ENCODE results near the gene CCDC87.
"Not testable (repeated sequence)": the region's sequence is repeated elsewhere in the genome, so short reads cannot be mapped to it uniquely, and the experiment has no call there.

Gene CCDC87, protein sequence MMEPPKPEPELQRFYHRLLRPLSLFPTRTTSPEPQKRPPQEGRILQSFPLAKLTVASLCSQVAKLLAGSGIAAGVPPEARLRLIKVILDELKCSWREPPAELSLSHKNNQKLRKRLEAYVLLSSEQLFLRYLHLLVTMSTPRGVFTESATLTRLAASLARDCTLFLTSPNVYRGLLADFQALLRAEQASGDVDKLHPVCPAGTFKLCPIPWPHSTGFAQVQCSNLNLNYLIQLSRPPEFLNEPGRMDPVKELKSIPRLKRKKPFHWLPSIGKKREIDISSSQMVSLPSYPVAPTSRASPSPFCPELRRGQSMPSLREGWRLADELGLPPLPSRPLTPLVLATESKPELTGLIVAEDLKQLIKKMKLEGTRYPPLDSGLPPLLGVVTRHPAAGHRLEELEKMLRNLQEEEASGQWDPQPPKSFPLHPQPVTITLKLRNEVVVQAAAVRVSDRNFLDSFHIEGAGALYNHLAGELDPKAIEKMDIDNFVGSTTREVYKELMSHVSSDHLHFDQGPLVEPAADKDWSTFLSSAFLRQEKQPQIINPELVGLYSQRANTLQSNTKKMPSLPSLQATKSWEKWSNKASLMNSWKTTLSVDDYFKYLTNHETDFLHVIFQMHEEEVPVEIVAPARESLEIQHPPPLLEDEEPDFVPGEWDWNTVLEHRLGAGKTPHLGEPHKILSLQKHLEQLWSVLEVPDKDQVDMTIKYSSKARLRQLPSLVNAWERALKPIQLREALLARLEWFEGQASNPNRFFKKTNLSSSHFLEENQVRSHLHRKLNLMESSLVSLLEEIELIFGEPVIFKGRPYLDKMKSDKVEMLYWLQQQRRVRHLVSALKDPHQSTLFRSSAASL

DNA sequence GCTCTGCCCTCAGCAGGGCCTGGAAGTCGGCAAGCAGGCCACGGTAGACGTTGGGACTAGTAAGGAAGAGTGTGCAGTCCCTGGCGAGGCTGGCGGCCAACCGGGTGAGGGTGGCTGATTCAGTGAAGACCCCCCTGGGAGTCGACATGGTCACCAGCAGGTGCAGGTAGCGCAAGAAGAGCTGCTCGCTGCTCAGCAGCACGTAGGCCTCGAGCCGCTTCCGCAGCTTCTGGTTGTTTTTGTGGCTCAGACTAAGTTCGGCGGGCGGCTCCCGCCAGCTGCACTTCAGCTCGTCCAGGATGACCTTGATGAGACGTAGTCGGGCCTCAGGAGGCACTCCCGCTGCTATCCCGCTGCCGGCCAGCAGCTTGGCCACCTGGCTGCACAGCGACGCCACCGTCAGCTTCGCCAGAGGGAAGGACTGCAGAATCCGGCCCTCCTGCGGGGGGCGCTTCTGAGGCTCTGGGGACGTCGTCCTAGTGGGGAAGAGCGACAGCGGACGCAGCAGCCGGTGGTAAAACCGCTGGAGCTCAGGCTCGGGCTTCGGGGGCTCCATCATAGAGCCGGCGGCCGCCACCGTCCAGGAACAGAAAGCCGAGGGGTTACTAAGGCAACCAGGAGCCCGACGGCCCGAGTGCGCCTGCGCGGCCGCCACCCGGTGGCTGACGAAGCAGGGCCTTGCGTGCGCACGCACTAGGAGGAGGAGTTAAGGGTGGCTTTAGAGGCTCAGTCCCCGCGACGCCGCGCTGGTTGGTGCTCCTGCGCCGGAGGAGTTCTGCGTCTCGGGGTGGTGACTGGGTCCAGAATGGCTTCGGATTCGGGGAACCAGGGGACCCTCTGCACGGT, at the start of gene CCDC87, which contains the start of gene CCS:
Gene CCDC87, minus strand, starts transcription at position 607 of the 846 bp plus-strand sequence. Its CDS starts 48 bp downstream, at position 559.
Gene CCS, plus strand, starts transcription at position 729 of the 846 bp plus-strand sequence. Its CDS starts 77 bp downstream, at position 806.
- no peaks in the 10 kb centered on the region for H3F3A ChIP-seq (ENCODE audit: insufficient read depth)
- no peak for TF ChIP-seq EZH2phosphoT487 (conservative IDR thresholded peaks at IDR 0.05; ENCODE audit: low read length)
- TF ChIP-seq, protein P1, sequence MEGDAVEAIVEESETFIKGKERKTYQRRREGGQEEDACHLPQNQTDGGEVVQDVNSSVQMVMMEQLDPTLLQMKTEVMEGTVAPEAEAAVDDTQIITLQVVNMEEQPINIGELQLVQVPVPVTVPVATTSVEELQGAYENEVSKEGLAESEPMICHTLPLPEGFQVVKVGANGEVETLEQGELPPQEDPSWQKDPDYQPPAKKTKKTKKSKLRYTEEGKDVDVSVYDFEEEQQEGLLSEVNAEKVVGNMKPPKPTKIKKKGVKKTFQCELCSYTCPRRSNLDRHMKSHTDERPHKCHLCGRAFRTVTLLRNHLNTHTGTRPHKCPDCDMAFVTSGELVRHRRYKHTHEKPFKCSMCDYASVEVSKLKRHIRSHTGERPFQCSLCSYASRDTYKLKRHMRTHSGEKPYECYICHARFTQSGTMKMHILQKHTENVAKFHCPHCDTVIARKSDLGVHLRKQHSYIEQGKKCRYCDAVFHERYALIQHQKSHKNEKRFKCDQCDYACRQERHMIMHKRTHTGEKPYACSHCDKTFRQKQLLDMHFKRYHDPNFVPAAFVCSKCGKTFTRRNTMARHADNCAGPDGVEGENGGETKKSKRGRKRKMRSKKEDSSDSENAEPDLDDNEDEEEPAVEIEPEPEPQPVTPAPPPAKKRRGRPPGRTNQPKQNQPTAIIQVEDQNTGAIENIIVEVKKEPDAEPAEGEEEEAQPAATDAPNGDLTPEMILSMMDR (IDR thresholded peaks at IDR 0.05; ENCODE audit: insufficient read depth, low read length, poor library complexity, severe bottlenecking): peak; percentile 34
- H2AFZ ChIP-seq (ENCODE audit: low read depth, low read length, severe bottlenecking): peak within 1 kb of the TSS; percentile 79
- H3K4me3 ChIP-seq (ENCODE audit: insufficient read depth, low read length, poor library complexity, severe bottlenecking): peak within 1 kb of the TSS; percentile 71
- H3K27ac ChIP-seq (ENCODE audit: low read depth, low read length): no peak within 1 kb of the TSS
- H3K9me3 ChIP-seq (ENCODE audit: insufficient read depth, low read length): no peaks in the 10 kb centered on the region
- H3K9me2 ChIP-seq (replicated peaks; ENCODE audit: insufficient read depth, low read length): no peaks in the 10 kb centered on the region
- H3K9ac ChIP-seq (ENCODE audit: low read length): peak within 1 kb of the TSS; percentile 78
- no peaks in the 10 kb centered on the region for H3K79me2 ChIP-seq (ENCODE audit: insufficient read depth, low read length)
- H4K20me1 ChIP-seq (ENCODE audit: low read depth, low read length): no peaks in the 10 kb centered on the region
- no peaks in the 10 kb centered on the region for H3K36me3 ChIP-seq (ENCODE audit: low read length)
- H3K27me3 ChIP-seq (ENCODE audit: low read length): no peaks in the 10 kb centered on the region
- H3K4me2 ChIP-seq (ENCODE audit: low read depth, low read length, poor library complexity, severe bottlenecking): peak within 1 kb of the TSS; percentile 82

DNA sequence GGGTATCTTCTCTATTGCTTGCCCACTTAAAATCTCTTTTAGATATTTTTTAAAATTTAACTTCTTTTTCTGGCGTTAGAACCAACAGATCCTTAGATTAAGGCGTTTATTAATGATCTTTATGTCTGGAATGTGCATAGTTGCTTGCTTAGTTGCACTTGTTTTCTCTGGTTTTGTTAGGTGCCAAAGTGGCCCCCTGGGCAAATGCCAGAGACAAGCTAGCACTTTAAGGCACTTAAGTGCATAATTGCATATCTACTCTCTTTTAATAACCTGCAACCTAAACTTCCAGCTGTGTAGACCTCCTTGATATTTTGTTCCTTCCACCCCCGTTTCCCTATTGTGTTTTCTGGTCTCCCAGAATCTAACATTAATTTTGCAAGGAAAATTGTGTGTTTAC, 49.0 kb upstream of the CCDC87 start:
- Histone ChIP-seq H3K9me2 (replicated peaks; ENCODE audit: insufficient read depth, low read length) (no peaks in the 10 kb centered on the region), H3K4me3 (ENCODE audit: insufficient read depth, low read length, poor library complexity, severe bottlenecking) (peak overlapping the region; percentile 95), H3K36me3 (ENCODE audit: low read length) (peaks cover 67% of the 10 kb centered on the region), H3K9ac (ENCODE audit: low read length) (peak overlapping the region; percentile 92; the same call in 1 of the 2 replicates), H2AFZ (ENCODE audit: low read depth, low read length, severe bottlenecking) (no peak overlapping the region), H3K27me3 (ENCODE audit: low read length) (no peaks in the 10 kb centered on the region), H3F3A (ENCODE audit: insufficient read depth) (peaks cover 21% of the 10 kb centered on the region), H3K9me3 (ENCODE audit: insufficient read depth, low read length) (no peaks in the 10 kb centered on the region), H3K79me2 (ENCODE audit: insufficient read depth, low read length) (peaks cover 89% of the 10 kb centered on the region), H3K4me2 (ENCODE audit: low read depth, low read length, poor library complexity, severe bottlenecking) (peak overlapping the region; percentile 95), H4K20me1 (ENCODE audit: low read depth, low read length) (peaks cover 66% of the 10 kb centered on the region), H3K27ac (ENCODE audit: low read depth, low read length) (no peak overlapping the region)
- no peak for TF ChIP-seq EZH2phosphoT487 (conservative IDR thresholded peaks at IDR 0.05; ENCODE audit: low read length)
- TF ChIP-seq, protein P1 (IDR thresholded peaks at IDR 0.05; ENCODE audit: insufficient read depth, low read length, poor library complexity, severe bottlenecking): no peak

DNA sequence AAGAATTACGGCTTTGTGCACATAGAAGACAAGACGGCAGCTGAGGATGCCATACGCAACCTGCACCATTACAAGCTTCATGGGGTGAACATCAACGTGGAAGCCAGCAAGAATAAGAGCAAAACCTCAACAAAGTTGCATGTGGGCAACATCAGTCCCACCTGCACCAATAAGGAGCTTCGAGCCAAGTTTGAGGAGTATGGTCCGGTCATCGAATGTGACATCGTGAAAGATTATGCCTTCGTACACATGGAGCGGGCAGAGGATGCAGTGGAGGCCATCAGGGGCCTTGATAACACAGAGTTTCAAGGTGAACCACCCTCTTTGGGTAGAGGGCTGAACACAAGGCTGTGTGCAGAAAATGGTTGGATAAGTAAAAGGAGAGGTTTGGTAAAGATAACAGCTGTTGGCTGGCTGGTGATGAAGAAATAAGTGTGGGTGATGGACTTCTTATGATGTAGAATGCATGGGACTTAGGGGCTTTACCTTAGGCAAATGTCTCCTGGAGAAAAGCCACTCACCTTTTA, 47.0 kb upstream of the CCDC87 start:
- H3K27me3 ChIP-seq (ENCODE audit: low read length); H2AFZ ChIP-seq (ENCODE audit: low read depth, low read length, severe bottlenecking); H3K9me3 ChIP-seq (ENCODE audit: insufficient read depth, low read length); H3K27ac ChIP-seq (ENCODE audit: low read depth, low read length); H3K9me2 ChIP-seq (replicated peaks; ENCODE audit: insufficient read depth, low read length): not testable (repeated sequence)
- Histone ChIP-seq H3K4me2 (ENCODE audit: low read depth, low read length, poor library complexity, severe bottlenecking) (peak overlapping the region; percentile 95), H3K36me3 (ENCODE audit: low read length) (peaks cover 48% of the 10 kb centered on the region), H3K4me3 (ENCODE audit: insufficient read depth, low read length, poor library complexity, severe bottlenecking) (peak overlapping the region; percentile 95), H3F3A (ENCODE audit: insufficient read depth) (peaks cover 26% of the 10 kb centered on the region), H4K20me1 (ENCODE audit: low read depth, low read length) (peaks cover 50% of the 10 kb centered on the region), H3K79me2 (ENCODE audit: insufficient read depth, low read length) (peaks cover 83% of the 10 kb centered on the region), H3K9ac (ENCODE audit: low read length) (peak overlapping the region; percentile 92)
